Smooth muscle cell (in vitro differentiated cells): ENCODE results near the gene GOLGB1. TPM values are rescaled to one million over a fixed set of nuclear protein-coding genes. Genes with fewer than 3 reads are reported as not detected.

Experiments used
- DNase-seq: peaks from one replicate; lab custom pipeline; 2025; ENCODE audit not compliant: unreplicated experiment; lab: John Stamatoyannopoulos, UW
- H2AFZ ChIP-seq: fragments of 200-600 bp; sonication (generic); 2 replicates; pipeline ENCODE4 v1.6.0; 2016; ENCODE audit warnings: antibody characterized with exemption, low read depth, mild to moderate bottlenecking
- H3F3A ChIP-seq: fragments of 200-600 bp; sonication (generic); 2 replicates; pipeline ENCODE4 v1.6.0; 2017; ENCODE audit warnings: antibody characterized with exemption, low read depth
- H3K27ac ChIP-seq: fragments of 200-600 bp; sonication (generic); 2 replicates; pipeline ENCODE4 v1.5.1; 2016; ENCODE audit warnings: low read depth, mild to moderate bottlenecking
- H3K27me3 ChIP-seq: fragments of 200-600 bp; sonication (generic); 2 replicates; pipeline ENCODE4 v1.6.1; 2016; ENCODE audit warnings: low read depth, mild to moderate bottlenecking
- H3K36me3 ChIP-seq: fragments of 200-600 bp; sonication (generic); 2 replicates; pipeline ENCODE4 v1.5.1; 2016; ENCODE audit warnings: low read depth
- H3K4me1 ChIP-seq: fragments of 200-600 bp; sonication (generic); 2 replicates; pipeline ENCODE4 v1.5.1; 2016; ENCODE audit warnings: low read depth
- H3K4me2 ChIP-seq: fragments of 200-600 bp; sonication (generic); 2 replicates; pipeline ENCODE4 v1.6.0; 2016; ENCODE audit warnings: mild to moderate bottlenecking
- H3K4me3 ChIP-seq: fragments of 200-600 bp; sonication (generic); 2 replicates; pipeline ENCODE4 v1.5.1; 2016; ENCODE audit warnings: mild to moderate bottlenecking
- H3K79me2 ChIP-seq: fragments of 200-600 bp; sonication (generic); 2 replicates; pipeline ENCODE4 v1.6.0; 2016; ENCODE audit warnings: low read depth, mild to moderate bottlenecking
- H3K9ac ChIP-seq: fragments of 200-600 bp; sonication (generic); 2 replicates; pipeline ENCODE4 v1.6.0; 2016; ENCODE audit warnings: low read depth
- H3K9me3 ChIP-seq: fragments of 200-600 bp; sonication (generic); replicated peaks from 2 replicates; pipeline ENCODE4 v1.5.1; 2016; ENCODE audit warnings: low read depth
- H4K20me1 ChIP-seq: fragments of 200-600 bp; sonication (generic); 2 replicates; pipeline ENCODE4 v1.6.0; 2016; ENCODE audit warnings: low read depth
- WGBS: methylation state at CpG from one replicate; pipeline ENCODE4 v1.1.7; 2016; ENCODE audit warnings: low lambda C conversion rate; 5-methylcytosine and 5-hydroxymethylcytosine counted together
- polyA plus RNA-seq: library from polyadenylated mRNA; unstranded; fragments of >200 nt; fragmentation: Nextera tagmentation; extraction: Ambion mirVana; gene quantifications from 2 replicates; pipeline ENCODE4 v1.2.1, GENCODE V29; 2016
- total RNA-seq: library from RNA; depleted of rRNA; stranded (reverse); fragments of >200 nt; gene quantifications from 2 replicates; pipeline ENCODE4 v1.2.3, GENCODE V29; 2014
- TF ChIP-seq, protein P1 (sequence below): fragments of 200-600 bp; sonication (generic); IDR thresholded peaks from 2 replicates; pipeline ENCODE4 v1.5.1; 2017; ENCODE audit warnings: borderline replicate concordance, mild to moderate bottlenecking, antibody characterized with exemption; ENCODE audit not compliant: insufficient read depth, poor library complexity, severe bottlenecking

Gene GOLGB1
- total and polyA plus RNA-seq, 2 experiments from 2014 or later, result 41.9 to 68.5 TPM

DNA sequence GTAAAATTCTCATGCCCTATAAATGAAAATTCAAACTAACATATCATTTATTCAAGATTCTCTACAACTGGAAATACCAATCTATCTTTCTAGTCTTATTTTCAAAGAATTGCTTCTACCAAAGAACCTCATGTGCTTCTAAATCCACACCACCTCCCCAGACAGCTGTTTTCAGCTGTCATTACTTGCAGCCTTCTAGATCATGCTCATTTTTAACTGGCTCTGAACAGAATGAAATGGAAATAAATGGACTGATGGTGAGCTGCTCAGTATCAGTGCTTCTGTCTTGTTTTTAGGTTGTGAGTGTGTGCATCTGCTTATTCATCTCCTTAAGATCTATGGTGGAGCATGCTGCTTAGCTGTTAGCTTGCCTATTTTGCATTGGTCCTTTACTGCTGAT, 29.4 kb downstream of the GOLGB1 start:
- Histone ChIP-seq H3F3A (no peaks in the 10 kb centered on the region), H2AFZ (no peak overlapping the region), H3K27me3 (no peaks in the 10 kb centered on the region), H3K36me3 (peaks cover 65% of the 10 kb centered on the region), H3K27ac (no peak overlapping the region), H3K9ac (no peak overlapping the region), H3K4me2 (no peak overlapping the region), H3K4me3 (no peak overlapping the region), H4K20me1 (peaks cover 44% of the 10 kb centered on the region), H3K4me1 (no peaks in the 10 kb centered on the region), H3K9me3 (no peaks in the 10 kb centered on the region), H3K79me2 (no peaks in the 10 kb centered on the region)
- no peak for DNase-seq
- TF ChIP-seq, protein P1, sequence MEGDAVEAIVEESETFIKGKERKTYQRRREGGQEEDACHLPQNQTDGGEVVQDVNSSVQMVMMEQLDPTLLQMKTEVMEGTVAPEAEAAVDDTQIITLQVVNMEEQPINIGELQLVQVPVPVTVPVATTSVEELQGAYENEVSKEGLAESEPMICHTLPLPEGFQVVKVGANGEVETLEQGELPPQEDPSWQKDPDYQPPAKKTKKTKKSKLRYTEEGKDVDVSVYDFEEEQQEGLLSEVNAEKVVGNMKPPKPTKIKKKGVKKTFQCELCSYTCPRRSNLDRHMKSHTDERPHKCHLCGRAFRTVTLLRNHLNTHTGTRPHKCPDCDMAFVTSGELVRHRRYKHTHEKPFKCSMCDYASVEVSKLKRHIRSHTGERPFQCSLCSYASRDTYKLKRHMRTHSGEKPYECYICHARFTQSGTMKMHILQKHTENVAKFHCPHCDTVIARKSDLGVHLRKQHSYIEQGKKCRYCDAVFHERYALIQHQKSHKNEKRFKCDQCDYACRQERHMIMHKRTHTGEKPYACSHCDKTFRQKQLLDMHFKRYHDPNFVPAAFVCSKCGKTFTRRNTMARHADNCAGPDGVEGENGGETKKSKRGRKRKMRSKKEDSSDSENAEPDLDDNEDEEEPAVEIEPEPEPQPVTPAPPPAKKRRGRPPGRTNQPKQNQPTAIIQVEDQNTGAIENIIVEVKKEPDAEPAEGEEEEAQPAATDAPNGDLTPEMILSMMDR, result no peak

DNA sequence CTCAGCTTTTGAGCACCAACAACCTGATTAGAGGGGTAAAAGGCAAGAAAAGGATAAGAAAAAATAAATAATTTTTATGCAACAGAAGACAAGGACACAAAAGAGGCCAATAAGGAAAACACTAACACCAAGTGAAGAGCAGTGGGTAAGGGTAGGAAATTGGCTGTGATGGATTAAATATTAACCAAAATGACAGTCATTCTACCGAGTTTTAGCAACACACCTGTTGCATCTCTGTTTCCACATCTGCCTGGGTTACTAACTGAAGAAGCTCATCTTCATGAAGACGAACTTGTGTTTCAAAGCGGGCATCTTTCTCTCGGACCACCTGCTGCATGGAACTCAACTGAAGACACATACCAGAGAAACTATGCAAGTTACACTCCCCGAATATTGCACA, 30.1 kb downstream of the GOLGB1 start:
- Histone ChIP-seq H3K79me2 (no peaks in the 10 kb centered on the region), H3K36me3 (peaks cover 69% of the 10 kb centered on the region), H3K27me3 (no peaks in the 10 kb centered on the region), H3K4me2 (no peak overlapping the region), H3F3A (no peaks in the 10 kb centered on the region), H3K27ac (no peak overlapping the region), H4K20me1 (peaks cover 42% of the 10 kb centered on the region), H3K9me3 (no peaks in the 10 kb centered on the region), H2AFZ (no peak overlapping the region), H3K9ac (no peak overlapping the region), H3K4me3 (no peak overlapping the region), H3K4me1 (no peaks in the 10 kb centered on the region)
- no peak for DNase-seq
- TF ChIP-seq, protein P1, result no peak
- 96% methylated on average over 5 of the region's 5 CpGs for WGBS

DNA sequence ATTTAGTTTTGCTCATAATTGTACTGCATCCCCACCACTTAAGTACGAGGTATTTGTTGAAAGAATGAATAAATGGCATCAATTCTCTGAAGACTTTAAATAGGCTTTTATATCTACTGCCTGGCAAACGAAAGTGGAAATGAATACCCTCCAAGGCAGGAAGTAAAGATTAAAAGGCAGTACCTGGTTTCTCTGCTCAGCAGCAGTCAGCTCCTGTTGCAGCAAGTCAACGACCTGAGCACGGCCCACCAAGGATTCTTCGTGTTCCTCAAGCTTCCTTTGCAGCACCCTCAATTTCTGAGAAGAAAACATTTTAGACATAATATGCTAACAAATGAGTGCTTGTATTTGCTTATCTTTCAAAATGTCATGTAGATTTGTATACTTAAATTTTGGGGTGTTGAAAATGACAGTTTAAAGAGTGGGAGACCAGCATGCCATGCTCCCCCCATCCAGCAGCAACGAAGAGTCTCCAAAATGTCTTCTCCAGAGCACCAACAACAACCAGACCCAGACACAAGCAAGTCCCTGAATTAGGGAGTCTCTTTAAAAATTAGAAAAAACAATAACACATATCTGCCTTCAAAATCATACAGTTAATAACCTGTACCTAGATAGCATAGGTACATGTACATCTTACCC, 31.2 kb downstream of the GOLGB1 start:
- peaks cover 71% of the 10 kb centered on the region for H3K36me3 ChIP-seq
- no peak for DNase-seq
- TF ChIP-seq, protein P1, result no peak

DNA sequence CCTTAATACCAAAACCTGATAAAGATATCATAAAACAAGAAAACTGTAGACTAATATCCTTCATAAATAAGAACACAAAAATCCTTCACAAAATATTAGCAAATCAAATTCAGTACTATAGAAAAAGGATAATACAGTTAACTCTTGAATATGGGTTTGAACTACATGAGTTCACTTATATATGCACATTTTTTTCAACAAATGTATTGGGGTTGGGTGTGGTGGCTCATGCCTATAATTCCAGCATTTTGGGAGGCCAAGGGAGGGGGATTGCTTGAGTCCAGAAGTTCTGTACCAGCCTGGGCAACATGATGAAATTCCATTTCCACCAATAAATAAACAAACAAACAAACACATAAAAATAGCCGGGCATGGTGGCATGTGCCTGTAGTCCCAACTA, 39.2 kb downstream of the GOLGB1 start:
- Histone ChIP-seq H3K9me3 (no peaks in the 10 kb centered on the region), H3K4me2 (no peak overlapping the region), H3K4me1 (no peaks in the 10 kb centered on the region), H4K20me1 (peaks cover 51% of the 10 kb centered on the region), H3K27me3 (no peaks in the 10 kb centered on the region), H3K4me3 (no peak overlapping the region), H3K36me3 (peaks cover 38% of the 10 kb centered on the region), H2AFZ (no peak overlapping the region), H3K27ac (no peak overlapping the region), H3F3A (no peaks in the 10 kb centered on the region), H3K9ac (no peak overlapping the region), H3K79me2 (peaks cover 18% of the 10 kb centered on the region)
- DNase-seq, result no peak
- TF ChIP-seq, protein P1, result no peak
- WGBS, result 87% methylated on average over 1 of the region's 1 CpG

More for the DNA sequence above, 31.2 kb downstream of the GOLGB1 start:
- Histone ChIP-seq H3K27me3 (no peaks in the 10 kb centered on the region), H3K79me2 (no peaks in the 10 kb centered on the region), H2AFZ (no peak overlapping the region), H3F3A (no peaks in the 10 kb centered on the region), H3K27ac (no peak overlapping the region), H3K4me1 (no peaks in the 10 kb centered on the region), H3K4me3 (no peak overlapping the region), H4K20me1 (peaks cover 32% of the 10 kb centered on the region), H3K9ac (no peak overlapping the region), H3K9me3 (no peaks in the 10 kb centered on the region), H3K4me2 (no peak overlapping the region)
- 95% methylated on average over 6 of the region's 6 CpGs for WGBS
